Fibroblast of the aortic adventitia (primary cell): ENCODE results near the gene LDLRAD3. TPM values are rescaled to one million over a fixed set of nuclear protein-coding genes. Genes with fewer than 3 reads are reported as not detected.

Experiments used
- DNase-seq: peaks from one replicate; pipeline ENCODE4 v3.0.0-alpha.2; 2010; ENCODE audit warnings: low read depth
- H3K4me3 ChIP-seq: 2 replicates; pipeline ENCODE4 v1.5.1; 2011; ENCODE audit warnings: low read depth, mild to moderate bottlenecking, control low read depth, low read length, moderate library complexity
- total RNA-seq: library from RNA; depleted of rRNA; stranded (reverse); fragments of >200 nt; gene quantifications from 2 replicates; pipeline ENCODE4 v1.2.3, GENCODE V29; 2012; ENCODE audit warnings: low replicate concordance
- TF ChIP-seq, protein P1 (sequence below): IDR thresholded peaks from 2 replicates; pipeline ENCODE4 v1.5.1; 2011; ENCODE audit warnings: mild to moderate bottlenecking, low read length, control low read depth, inconsistent platforms; ENCODE audit not compliant: insufficient read depth

LDLRAD3 gene
- total RNA-seq, 1 donor = 10.8 TPM

- H3K4me3 ChIP-seq = no peak overlapping the region
- no peak for DNase-seq
- TF ChIP-seq, protein P1, sequence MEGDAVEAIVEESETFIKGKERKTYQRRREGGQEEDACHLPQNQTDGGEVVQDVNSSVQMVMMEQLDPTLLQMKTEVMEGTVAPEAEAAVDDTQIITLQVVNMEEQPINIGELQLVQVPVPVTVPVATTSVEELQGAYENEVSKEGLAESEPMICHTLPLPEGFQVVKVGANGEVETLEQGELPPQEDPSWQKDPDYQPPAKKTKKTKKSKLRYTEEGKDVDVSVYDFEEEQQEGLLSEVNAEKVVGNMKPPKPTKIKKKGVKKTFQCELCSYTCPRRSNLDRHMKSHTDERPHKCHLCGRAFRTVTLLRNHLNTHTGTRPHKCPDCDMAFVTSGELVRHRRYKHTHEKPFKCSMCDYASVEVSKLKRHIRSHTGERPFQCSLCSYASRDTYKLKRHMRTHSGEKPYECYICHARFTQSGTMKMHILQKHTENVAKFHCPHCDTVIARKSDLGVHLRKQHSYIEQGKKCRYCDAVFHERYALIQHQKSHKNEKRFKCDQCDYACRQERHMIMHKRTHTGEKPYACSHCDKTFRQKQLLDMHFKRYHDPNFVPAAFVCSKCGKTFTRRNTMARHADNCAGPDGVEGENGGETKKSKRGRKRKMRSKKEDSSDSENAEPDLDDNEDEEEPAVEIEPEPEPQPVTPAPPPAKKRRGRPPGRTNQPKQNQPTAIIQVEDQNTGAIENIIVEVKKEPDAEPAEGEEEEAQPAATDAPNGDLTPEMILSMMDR = no peak
Measured at GRCh38 chr11:36006556-36006955, 62.7 kb downstream of the LDLRAD3 start.

DNA sequence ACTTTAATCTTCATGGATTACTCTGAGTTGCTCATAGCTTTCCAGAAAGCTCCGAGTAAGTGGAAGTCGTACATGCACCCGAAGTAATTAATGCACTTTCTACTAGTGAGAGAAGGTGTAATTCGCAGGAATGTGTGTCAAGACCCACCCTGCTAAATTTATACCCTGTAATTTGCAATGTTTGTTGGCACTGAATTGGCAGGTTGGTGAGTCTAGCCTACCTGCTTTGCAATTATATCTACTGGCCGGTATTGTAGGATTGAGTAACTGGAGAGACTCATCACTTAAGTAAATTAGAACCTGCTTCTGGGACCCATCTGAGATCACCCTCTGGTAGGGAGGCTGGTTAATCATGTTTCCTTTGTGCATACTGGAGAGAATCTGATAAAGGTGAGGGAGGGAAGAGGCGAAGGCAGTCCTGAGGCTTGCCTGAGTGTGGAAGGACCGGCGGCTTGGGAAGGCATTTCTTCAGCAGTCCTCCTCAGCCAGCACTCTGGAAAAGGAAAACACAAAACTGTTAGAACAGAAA lies 63.3 kb downstream of the LDLRAD3 start:
- DNase-seq = no peak
- TF ChIP-seq, protein P1 = no peak
- no peak overlapping the region for H3K4me3 ChIP-seq

DNA sequence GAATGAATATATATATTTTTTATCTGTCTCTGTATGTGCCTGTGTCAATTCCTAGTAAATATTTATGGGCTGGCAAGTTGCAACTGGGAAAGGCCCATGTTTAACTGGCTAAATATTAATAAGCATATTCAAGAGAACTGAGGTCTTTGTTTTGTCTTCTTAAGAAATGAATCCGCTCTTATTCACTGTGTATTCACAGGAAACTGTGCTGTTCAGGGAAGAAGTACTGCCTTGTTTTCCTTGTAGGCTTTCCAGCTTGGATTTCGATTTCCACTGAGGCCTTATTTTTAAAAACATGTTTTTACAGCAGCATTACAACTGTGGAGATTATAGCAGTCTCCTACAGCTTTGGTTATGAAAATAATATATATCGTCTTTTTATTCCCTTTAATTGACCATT lies 64.7 kb downstream of the LDLRAD3 start:
- peak; percentile 65 for DNase-seq
- TF ChIP-seq, protein P1 = no peak
- no peak overlapping the region for H3K4me3 ChIP-seq

DNA sequence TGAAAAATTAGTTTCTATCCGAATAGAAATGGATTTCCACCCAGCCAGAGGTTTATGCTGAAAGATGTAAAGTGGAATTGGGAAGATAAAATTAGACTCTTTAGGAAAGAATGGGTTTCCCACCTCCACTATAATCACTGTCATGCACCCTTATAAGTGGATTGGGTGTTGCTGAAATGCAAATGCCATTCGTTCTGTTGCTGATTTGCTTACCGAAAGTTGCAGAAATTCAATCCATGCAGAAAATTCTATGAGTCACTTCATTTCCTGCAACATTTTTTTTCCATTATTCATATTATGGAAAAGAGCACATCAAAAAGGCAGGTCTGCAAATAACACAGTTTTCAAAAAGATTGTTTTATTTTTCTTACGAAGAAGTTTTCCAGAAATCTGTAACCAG lies 65.6 kb downstream of the LDLRAD3 start:
- no peak overlapping the region for H3K4me3 ChIP-seq
- peak; percentile 73 for DNase-seq

DNA sequence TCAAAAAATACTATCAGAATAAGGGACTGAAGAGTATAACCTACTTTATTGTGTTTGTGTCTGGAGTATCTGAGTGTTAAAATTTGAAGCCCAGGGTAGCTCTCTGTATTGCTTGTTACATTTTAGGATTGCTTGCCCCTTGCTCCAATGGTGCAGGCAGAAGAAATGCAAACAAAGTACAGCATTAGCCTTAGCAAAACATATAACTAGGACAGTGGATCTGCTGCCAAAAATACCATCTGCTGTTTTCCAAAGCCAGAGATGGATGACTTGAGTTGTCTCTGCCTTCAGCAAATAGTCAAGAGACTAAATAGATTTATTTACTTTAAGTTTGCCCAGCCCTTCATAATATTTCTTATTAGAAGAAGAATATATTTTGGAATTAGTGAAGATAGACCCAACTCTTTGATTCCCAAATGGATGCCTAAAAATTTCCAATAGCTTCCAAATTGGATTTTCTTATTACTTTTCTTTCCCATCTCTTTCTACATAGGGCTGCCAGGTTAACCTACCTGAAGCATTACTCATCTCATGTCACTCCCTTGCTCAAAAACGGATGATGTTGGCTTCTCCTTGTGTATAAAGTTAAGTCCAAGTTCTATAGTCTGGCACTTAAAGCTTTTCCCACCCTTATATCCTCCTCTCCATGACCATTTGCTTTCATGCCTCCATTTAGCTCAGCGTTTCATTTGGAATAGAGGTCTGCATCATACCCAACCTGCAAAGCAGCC lies 66.3 kb downstream of the LDLRAD3 start:
- peak; percentile 37 for DNase-seq
- TF ChIP-seq, protein P1 = no peak
- H3K4me3 ChIP-seq = no peak overlapping the region

More for the DNA sequence above, 65.6 kb downstream of the LDLRAD3 start:
- TF ChIP-seq, protein P1 = no peak

DNA sequence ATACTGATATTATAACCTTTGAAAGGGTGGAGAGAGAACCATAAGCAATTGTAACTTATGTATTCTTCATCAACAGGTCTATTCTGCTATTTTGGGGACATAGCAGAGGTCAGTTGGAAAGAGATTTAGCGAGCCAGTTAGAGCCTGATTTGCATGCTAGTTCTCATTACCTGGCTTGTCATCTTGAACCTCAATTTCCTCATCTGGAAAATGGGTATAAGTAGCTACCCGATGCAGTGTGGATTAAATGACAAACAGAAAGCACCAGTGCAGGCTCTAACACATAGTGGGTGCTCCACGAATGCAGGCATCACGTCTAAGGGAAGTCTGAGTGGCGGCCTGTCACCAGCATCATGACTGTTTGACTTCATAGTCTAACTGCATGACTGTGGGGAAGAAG lies 67.7 kb downstream of the LDLRAD3 start:
- TF ChIP-seq, protein P1 = no peak
- no peak for DNase-seq
- no peak overlapping the region for H3K4me3 ChIP-seq
